ENCODE measurements around the gene UGGT1.

Gene UGGT1

GRCh38 chr2:128134573-128134972, 43.6 kb downstream of the UGGT1 start:
- no peak overlapping the region for H3K27ac ChIP-seq (ENCODE audit: low read length)
- no peak overlapping the region for H3K4me2 ChIP-seq (ENCODE audit: low read length)
- H4K20me1 ChIP-seq (ENCODE audit: insufficient read depth, low read length), result no peaks in the 10 kb centered on the region
- no peak overlapping the region for H3K4me3 ChIP-seq (ENCODE audit: low read length)
- no peaks in the 10 kb centered on the region for H3K4me1 ChIP-seq (ENCODE audit: low read length)
- no peaks in the 10 kb centered on the region for H3K9me3 ChIP-seq (ENCODE audit: insufficient read depth, low read length)
- H3K36me3 ChIP-seq (replicated peaks; ENCODE audit: low read depth, low read length), result peaks cover 57% of the 10 kb centered on the region
- no peak overlapping the region for H2AFZ ChIP-seq (ENCODE audit: low read depth, low read length)
- H3K79me2 ChIP-seq (ENCODE audit: low read length), result no peaks in the 10 kb centered on the region
- no peak overlapping the region for H3K9ac ChIP-seq (ENCODE audit: low read length)
- H3K27me3 ChIP-seq (ENCODE audit: low read depth, low read length), result no peaks in the 10 kb centered on the region
- TF ChIP-seq CTCF (IDR thresholded peaks at IDR 0.05; ENCODE audit: low read depth, low read length) (no peak), EZH2phosphoT487 (IDR thresholded peaks at IDR 0.05; ENCODE audit: low read depth) (no peak)

- H3K9ac ChIP-seq (ENCODE audit: low read length), result no peak overlapping the region
- H3K27ac ChIP-seq (ENCODE audit: low read length), result no peak overlapping the region
- no peak overlapping the region for H3K4me3 ChIP-seq (ENCODE audit: low read length)
- no peaks in the 10 kb centered on the region for H3K9me3 ChIP-seq (ENCODE audit: insufficient read depth, low read length)
- H2AFZ ChIP-seq (ENCODE audit: low read depth, low read length), result no peak overlapping the region
- no peaks in the 10 kb centered on the region for H3K79me2 ChIP-seq (ENCODE audit: low read length)
- no peak overlapping the region for H3K4me2 ChIP-seq (ENCODE audit: low read length)
- no peak for TF ChIP-seq EZH2phosphoT487 (IDR thresholded peaks at IDR 0.05; ENCODE audit: low read depth)
- no peak for TF ChIP-seq CTCF (IDR thresholded peaks at IDR 0.05; ENCODE audit: low read depth, low read length)
- H3K4me1 ChIP-seq (ENCODE audit: low read length), result no peaks in the 10 kb centered on the region
- H4K20me1 ChIP-seq (ENCODE audit: insufficient read depth, low read length), result no peaks in the 10 kb centered on the region
- H3K27me3 ChIP-seq (ENCODE audit: low read depth, low read length), result no peaks in the 10 kb centered on the region
- H3K36me3 ChIP-seq (replicated peaks; ENCODE audit: low read depth, low read length), result peaks cover 55% of the 10 kb centered on the region
Measured at GRCh38 chr2:128137094-128137616, 46.2 kb downstream of the UGGT1 start.

GRCh38 chr2:128139624-128140023, 48.6 kb downstream of the UGGT1 start:
- no peak overlapping the region for H3K27ac ChIP-seq (ENCODE audit: low read length)
- no peak overlapping the region for H3K4me3 ChIP-seq (ENCODE audit: low read length)
- no peak overlapping the region for H3K9ac ChIP-seq (ENCODE audit: low read length)
- peaks cover 43% of the 10 kb centered on the region for H3K36me3 ChIP-seq (replicated peaks; ENCODE audit: low read depth, low read length)
- no peak for TF ChIP-seq CTCF (IDR thresholded peaks at IDR 0.05; ENCODE audit: low read depth, low read length)
- no peak for TF ChIP-seq EZH2phosphoT487 (IDR thresholded peaks at IDR 0.05; ENCODE audit: low read depth)
- no peaks in the 10 kb centered on the region for H3K4me1 ChIP-seq (ENCODE audit: low read length)
- no peaks in the 10 kb centered on the region for H3K27me3 ChIP-seq (ENCODE audit: low read depth, low read length)
- no peaks in the 10 kb centered on the region for H3K79me2 ChIP-seq (ENCODE audit: low read length)
- H2AFZ ChIP-seq (ENCODE audit: low read depth, low read length), result no peak overlapping the region
- H3K9me3 ChIP-seq (ENCODE audit: insufficient read depth, low read length), result no peaks in the 10 kb centered on the region
- H4K20me1 ChIP-seq (ENCODE audit: insufficient read depth, low read length), result no peaks in the 10 kb centered on the region
- no peak overlapping the region for H3K4me2 ChIP-seq (ENCODE audit: low read length)

- no peaks in the 10 kb centered on the region for H4K20me1 ChIP-seq (ENCODE audit: insufficient read depth, low read length)
- TF ChIP-seq CTCF (IDR thresholded peaks at IDR 0.05; ENCODE audit: low read depth, low read length), result no peak
- no peak for TF ChIP-seq EZH2phosphoT487 (IDR thresholded peaks at IDR 0.05; ENCODE audit: low read depth)
- no peak overlapping the region for H2AFZ ChIP-seq (ENCODE audit: low read depth, low read length)
- peaks cover 11% of the 10 kb centered on the region for H3K36me3 ChIP-seq (replicated peaks; ENCODE audit: low read depth, low read length)
- H3K4me2 ChIP-seq (ENCODE audit: low read length), result no peak overlapping the region
- no peak overlapping the region for H3K4me3 ChIP-seq (ENCODE audit: low read length)
- no peaks in the 10 kb centered on the region for H3K27me3 ChIP-seq (ENCODE audit: low read depth, low read length)
- no peaks in the 10 kb centered on the region for H3K79me2 ChIP-seq (ENCODE audit: low read length)
- H3K4me1 ChIP-seq (ENCODE audit: low read length), result no peaks in the 10 kb centered on the region
- no peaks in the 10 kb centered on the region for H3K9me3 ChIP-seq (ENCODE audit: insufficient read depth, low read length)
- no peak overlapping the region for H3K9ac ChIP-seq (ENCODE audit: low read length)
- H3K27ac ChIP-seq (ENCODE audit: low read length), result no peak overlapping the region
Measured at GRCh38 chr2:128145651-128146050, 54.7 kb downstream of the UGGT1 start.
